Measurements from ENCODE around the gene PLEKHG2.
A peak's percentile ranks its signal among the peaks of the same experiment; 100 is the strongest.

The PLEKHG2 gene

DNA sequence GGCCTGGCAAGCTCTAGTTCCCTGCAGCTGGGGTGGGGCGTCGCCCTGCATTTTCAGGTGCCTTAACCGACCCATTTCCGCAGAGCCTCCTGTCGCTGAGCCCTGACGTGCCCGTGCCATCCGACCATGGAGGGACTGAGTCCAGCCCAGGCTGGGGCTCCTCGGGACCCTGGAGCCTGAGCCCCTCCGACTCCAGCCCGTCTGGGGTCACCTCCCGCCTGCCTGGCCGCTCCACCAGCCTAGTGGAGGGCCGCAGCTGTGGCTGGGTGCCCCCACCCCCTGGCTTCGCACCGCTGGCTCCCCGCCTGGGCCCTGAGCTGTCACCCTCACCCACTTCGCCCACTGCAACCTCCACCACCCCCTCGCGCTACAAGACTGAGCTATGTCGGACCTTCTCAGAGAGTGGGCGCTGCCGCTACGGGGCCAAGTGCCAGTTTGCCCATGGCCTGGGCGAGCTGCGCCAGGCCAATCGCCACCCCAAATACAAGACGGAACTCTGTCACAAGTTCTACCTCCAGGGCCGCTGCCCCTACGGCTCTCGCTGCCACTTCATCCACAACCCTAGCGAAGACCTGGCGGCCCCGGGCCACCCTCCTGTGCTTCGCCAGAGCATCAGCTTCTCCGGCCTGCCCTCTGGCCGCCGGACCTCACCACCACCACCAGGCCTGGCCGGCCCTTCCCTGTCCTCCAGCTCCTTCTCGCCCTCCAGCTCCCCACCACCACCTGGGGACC is 4.6 kb upstream of the PLEKHG2 start:
- DNase-seq = peak; percentile 55

DNA sequence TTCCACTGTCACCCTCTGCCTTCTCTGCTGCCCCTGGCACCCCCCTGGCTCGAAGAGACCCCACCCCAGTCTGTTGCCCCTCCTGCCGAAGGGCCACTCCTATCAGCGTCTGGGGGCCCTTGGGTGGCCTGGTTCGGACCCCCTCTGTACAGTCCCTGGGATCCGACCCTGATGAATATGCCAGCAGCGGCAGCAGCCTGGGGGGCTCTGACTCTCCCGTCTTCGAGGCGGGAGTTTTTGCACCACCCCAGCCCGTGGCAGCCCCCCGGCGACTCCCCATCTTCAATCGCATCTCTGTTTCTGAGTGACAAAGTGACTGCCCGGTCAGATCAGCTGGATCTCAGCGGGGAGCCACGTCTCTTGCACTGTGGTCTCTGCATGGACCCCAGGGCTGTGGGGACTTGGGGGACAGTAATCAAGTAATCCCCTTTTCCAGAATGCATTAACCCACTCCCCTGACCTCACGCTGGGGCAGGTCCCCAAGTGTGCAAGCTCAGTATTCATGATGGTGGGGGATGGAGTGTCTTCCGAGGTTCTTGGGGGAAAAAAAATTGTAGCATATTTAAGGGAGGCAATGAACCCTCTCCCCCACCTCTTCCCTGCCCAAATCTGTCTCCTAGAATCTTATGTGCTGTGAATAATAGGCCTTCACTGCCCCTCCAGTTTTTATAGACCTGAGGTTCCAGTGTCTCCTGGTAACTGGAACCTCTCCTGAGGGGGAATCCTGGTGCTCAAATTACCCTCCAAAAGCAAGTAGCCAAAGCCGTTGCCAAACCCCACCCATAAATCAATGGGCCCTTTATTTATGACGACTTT is 3.9 kb upstream of the PLEKHG2 start:
- DNase-seq = no peak

DNA sequence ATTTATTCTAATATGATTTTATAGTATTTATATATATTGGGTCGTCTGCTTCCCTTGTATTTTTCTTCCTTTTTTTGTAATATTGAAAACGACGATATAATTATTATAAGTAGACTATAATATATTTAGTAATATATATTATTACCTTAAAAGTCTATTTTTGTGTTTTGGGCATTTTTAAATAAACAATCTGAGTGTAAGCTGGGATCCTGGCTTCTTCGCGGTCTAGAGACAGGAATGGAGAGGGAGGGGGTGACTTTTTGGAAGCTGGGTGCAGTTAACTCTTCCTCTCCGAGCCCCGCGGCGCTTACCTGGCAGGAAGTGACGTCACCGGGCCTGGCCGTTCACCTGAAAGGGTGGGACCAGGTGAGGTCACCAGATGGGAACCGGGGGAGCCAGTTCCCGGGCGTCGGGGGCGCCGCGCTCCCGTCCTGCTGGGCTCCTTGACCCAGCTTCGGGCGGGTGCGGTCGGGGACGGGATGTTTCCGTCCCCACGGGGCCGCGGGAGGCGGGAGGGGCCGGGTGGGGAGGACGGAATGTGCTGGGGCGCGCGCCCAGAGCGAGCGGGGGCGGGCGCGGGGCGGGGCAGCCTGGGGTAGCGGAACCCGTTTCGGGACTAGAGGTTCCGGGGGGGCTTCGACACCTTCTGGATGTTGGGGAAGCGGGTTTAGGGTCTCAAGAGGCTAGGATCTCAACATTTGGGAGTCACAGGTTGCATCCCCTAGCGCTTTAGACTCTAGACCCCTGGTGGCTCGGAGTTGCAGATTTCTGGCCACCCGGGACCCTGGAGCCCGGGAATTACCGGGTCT is 3.1 kb upstream of the PLEKHG2 start:
- DNase-seq = peak; percentile 80

DNA sequence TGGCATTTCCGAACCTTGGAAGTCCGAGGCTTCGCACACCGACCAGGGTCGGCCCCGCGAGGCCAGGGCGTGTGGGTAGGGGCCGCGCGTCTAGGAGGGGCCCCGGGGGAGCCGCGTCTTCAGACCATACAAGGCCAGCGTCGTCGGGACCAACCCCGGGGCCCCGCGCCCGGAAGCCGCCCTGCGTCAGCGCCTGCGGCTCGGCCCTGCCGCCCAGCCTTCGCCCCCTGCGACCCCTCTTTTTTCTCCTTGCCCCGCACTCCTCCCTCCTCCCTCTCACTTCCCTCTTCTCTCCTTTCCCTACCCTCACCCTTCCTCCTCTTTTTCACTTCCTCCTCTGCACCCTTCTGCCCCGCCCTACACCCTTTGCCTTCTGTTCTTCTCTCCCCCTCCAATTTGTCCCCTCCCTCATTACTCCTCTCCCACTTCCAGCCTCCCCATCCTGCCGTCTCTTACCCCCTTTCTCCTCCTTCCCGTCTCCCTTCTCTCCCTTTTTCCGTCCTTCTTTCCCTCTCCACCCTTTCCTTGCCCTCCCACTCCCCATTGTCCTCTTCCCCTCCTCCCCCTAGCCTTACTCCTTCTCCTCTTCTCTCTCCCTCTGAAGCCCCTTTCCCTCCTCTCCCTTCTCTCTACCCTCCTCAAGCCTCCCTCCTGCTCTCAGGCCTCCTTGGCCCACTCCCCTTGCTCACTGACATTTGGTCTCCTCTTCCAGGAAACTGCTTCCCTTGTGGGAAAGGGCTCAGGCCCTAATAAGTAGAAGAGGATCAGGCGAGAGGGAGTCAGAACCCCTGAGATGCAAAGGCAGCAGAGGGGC is 2.2 kb upstream of the PLEKHG2 start:
- DNase-seq = peak; percentile 53

DNA sequence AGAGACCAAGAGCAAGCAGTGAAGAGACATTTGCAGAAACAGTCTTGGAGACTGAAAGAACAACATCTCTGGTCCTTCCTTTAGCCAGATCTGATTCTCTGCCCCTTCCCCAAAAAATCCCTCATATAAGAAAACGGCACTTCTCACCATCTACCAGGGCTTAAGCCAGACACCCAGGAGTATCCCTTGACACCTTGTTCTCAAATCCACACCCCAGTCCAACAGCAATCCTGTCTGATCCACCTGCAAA is 1.7 kb upstream of the PLEKHG2 start:
- DNase-seq = no peak

DNA sequence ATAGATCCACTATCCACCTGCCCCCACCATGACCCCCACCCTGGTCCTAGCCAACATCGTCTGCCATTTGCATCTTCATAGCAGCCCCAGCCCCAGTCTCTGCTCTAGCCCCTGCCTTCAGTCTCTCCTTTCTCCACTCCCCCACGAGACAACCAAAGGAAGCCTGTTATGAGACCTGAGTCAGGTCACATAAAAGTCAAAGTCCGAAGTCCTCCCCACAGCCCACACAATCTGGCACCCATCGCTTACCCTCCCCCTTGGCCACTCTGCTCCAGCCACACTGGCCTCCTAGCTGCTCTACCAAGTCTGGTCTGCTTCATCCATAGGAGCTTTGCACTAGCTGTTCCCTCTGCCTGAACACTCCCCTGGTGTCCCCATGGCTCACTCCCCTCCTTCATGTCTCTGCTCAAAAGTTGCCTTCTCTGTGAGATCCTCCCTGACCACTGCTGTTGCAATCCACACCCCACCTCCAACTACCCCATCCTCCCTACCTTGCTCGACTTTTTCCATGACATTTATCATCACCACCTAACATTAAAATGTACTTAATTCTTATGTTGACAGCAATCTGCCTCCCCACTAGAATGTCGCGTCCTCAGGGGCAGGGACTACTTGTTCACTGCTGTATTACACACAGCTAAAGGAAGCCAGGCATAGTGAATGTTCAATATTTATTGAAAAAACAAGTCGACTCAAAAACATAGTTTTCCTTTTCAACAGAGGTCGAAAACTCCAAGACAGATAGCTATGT is 1.2 kb upstream of the PLEKHG2 start:
- no peak for DNase-seq

DNA sequence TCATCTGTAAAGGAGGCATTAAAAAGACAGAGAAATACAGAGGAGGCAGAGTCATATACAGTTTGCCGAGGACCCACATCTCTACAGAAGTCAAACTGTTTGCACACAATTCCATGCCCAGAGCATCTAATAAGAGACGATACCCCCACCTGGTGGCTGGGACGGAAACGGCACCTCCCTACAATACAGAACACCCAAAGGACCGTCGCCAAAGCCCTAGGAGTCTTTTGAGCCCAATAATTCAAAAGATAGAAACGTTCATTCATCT is 703 bp upstream of the PLEKHG2 start:
- DNase-seq = peak; percentile 86

DNA sequence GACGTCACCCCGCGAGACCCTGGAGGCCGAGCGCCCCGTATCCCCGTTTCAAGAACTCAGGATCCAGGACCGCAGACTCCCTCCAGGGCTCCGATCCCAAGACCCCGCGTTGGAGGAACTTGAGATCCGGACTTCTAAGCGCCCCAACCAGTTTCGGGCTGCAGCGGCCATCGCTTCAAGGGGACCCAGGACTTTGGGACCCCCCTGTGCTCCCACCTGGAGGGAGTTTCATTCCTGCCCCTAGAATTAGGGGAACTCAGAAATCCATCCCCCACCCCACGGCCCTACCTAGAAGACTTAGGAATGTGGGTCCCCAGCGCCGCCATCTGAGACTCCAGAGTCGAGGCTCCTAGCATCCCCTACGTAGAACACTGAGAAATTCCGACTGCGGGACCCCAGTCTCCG is 400 bp downstream of the PLEKHG2 start:
- no peak for DNase-seq

DNA sequence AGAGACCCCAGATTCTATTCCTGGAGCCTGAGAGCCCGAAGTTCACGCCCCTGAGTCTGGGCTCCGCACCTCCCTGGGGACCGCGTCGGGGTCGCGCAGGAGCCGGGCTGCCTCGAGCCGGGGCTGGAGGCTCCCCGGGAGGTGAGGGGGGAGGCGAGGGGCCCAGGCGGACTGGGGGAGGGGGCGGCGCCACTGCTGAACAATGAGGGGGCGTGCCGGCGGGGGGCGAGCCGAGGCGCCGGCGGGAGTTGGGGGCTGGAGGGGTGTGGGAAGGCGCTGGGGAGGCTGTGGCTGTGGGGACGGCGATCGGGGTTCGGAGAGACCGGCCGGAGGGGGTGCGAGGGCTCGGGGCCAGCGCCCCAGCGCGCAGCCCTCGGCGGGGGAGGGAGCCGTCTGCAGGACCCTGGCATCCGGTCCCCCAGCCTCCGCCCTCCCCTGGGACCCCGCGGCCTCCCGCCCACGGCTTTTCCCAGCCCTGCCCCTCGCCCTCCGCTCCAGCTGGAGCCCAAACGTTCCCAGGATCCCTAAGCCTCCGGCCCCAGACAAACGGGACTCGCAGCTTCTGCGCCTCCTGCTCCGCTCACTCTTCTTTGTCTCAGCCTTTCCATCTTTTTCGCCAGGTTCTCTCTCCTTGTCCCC is 922 bp downstream of the PLEKHG2 start:
- DNase-seq = peak; percentile 34

DNA sequence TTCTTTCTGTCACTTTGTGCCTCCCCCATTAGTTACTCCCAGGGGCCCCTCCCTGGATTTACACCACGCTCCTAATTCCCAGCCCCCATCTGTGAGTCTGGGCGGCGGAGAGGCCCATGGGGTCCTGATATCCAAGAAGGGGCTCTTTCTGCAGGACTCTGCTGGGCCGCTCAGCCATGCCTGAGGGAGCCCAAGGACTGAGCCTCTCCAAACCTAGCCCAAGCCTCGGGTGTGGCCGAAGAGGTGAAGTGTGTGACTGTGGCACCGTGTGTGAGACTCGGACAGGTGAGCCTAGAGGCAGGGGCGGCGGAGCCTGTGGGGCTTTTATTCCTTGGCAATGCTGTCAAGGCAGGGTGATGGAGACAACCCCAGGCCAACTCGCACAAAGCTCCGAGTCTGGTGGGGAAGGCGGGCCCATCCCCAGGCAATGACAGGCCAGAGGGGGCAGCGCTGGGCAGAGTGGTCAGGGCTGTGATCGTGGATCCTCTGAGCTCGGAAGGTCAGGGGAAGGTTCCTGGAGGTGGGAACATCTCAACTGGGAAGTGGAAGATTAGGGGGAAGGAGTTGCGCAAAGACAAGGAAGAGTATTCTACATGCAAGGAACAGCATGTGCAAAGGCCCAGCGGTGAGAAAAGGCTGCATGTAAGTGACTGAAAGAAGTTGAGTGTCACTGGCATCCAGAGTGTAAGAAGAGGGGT is 1.6 kb downstream of the PLEKHG2 start:
- DNase-seq = no peak

DNA sequence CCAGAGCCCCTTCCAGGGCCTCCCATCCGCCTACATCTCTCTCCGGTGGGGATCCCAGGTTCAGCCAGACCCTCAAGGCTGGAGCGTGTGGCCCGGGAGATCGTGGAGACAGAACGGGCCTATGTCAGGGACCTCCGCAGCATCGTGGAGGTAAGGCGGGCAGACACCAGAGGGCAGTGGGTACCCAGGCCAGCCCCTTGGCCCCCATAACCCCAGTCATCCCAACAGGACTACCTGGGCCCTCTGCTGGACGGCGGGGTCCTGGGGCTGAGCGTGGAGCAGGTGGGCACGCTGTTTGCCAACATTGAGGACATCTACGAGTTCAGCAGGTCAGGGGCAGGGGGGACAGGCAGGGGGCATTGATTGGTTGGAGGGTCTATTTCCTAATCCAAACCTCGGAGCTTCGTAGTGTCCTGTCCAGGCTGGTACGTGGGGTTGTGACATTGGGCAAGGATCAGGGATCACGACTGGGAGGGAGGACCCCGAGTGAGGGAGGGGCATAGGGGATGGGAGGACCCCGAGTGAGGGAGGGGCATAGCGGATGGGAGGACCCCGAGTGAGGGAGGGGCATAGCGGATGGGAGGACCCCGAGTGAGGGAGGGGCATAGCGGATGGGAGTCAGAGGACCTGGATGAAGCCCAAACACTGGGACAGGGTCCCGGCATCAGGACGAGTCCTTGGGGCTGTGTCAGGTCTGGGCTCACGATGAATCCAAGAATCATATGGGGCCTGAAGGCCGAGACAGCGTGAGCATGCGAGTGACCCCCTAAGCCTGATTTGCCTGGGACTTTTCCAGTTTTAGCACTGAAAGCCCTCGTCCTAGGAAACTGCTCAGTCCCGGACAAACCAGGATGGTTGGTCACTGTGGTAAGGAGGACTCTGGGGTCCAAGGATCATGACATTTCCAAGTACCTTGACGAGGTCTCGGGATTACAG is 2.9 kb downstream of the PLEKHG2 start:
- DNase-seq = no peak

DNA sequence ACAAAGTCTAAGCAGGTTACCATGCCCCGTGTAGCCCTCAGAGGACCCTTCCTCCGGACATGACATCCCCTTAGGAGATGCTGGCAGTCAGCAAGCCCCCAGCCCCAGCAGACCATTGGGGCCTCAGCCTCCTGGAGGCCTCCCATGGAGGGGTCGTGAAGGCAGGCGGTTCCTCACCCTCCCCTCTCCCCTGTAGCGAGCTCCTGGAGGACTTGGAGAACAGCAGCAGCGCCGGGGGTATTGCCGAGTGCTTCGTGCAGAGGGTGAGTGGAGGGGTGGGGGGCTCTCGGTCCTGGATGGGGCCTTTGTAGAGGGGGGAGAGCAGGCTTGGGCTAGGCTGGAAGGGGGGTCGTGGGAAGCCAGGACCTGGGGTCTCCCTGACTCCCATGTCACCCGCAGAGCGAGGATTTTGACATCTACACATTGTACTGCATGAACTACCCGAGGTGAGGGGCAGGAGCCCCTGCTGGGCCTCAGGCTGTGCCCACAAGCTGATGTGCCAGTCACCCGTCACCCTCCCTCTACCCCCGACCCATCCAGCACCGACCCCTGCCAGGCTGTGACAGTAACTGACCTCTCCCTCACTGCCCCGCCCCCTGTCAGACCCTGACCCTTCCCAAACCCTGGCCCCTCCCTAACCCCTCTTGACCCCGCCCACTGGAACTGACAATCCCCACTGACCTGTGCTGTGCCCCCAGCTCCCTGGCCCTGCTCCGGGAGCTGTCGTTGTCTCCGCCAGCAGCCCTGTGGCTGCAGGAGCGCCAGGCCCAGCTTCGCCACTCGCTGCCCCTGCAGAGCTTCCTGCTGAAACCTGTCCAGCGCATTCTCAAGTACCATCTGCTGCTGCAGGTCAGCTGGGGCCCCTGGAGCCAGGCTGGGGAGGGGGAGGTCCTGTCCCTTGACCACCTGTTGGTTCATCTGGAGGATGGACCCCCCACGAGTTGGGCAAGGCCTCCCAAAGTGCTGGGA is 4.0 kb downstream of the PLEKHG2 start:
- no peak for DNase-seq

DNA sequence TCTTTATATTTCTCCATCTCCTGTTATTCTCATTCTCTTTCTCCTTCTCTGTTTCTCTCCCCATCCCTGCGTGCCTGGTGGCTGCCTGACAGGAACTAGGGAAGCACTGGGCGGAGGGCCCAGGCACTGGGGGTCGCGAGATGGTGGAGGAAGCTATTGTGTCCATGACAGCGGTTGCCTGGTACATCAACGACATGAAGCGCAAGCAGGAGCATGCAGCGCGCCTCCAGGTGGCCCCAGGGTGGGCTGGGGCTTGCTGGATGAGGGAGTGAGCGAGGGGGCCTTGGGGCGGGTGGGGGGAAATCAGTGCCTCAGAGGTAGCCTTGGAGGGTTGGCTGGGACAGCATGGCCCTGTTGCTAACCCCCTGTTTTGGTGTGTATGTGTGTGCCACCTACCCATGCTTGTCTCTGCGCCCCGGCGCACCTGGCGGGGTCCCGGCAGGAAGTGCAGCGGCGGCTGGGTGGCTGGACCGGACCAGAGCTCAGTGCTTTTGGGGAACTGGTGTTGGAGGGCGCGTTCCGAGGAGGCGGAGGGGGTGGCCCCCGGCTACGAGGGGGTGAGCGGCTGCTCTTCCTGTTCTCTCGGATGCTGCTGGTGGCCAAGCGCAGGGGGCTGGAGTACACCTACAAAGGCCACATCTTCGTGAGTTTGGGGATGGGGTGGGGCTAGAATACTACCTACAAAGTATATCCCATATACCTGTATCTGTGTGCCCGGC is 5.2 kb downstream of the PLEKHG2 start:
- DNase-seq = no peak

DNA sequence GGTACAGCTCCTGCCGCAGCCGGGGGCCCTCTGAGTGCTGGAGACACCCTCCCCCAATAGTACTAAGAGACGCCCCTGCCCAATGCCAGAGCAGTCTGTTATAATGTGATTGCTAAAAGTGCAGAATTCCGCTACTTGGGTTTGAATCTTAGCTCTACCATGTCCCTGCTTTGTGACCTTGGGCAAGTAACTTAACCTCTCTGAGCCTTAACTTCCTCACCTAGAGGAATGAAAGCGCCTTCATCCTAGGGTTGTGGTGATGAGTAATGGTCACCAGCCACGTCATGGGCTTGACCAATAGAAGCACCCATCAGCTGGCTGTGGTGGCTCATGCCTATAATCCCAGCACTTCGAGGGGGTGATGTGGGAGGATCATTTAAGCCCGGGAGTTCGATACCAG is 6.5 kb downstream of the PLEKHG2 start:
- DNase-seq = no peak

DNA sequence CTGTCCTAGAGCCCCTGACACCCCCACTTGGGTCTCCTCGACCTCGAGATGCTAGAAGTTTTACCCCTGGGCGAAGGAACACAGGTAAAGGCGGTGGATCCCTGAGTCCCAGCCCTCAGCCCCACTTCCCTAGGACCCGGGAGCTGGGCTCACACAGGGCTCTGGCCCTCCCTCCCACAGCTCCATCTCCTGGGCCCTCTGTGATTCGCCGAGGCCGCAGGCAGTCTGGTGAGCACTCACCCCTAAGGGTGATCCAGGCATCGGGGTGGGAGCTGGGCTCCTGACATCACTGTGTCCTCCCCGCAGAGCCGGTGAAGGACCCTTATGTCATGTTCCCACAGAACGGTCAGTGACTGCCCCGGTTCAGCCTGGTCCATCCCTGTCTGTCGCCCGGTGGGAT is 8.3 kb downstream of the PLEKHG2 start:
- no peak for DNase-seq

DNA sequence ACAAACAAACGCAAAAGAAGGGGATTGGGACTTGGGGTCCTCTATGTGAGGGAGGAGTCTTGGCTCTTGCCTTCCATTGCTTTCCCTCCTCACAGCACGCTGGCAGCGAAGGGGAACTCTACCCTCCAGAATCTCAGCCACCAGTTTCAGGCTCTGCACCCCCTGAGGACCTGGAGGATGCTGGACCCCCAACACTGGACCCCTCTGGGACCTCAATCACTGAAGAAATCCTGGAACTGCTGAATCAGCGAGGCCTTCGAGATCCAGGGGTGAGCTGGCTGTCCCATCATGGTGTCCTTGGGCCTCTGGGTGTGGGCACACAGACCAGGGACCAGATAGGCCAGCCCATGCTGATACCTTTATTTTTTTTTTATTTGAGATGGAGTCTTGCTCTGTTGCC is 9.6 kb downstream of the PLEKHG2 start:
- DNase-seq = no peak

DNA sequence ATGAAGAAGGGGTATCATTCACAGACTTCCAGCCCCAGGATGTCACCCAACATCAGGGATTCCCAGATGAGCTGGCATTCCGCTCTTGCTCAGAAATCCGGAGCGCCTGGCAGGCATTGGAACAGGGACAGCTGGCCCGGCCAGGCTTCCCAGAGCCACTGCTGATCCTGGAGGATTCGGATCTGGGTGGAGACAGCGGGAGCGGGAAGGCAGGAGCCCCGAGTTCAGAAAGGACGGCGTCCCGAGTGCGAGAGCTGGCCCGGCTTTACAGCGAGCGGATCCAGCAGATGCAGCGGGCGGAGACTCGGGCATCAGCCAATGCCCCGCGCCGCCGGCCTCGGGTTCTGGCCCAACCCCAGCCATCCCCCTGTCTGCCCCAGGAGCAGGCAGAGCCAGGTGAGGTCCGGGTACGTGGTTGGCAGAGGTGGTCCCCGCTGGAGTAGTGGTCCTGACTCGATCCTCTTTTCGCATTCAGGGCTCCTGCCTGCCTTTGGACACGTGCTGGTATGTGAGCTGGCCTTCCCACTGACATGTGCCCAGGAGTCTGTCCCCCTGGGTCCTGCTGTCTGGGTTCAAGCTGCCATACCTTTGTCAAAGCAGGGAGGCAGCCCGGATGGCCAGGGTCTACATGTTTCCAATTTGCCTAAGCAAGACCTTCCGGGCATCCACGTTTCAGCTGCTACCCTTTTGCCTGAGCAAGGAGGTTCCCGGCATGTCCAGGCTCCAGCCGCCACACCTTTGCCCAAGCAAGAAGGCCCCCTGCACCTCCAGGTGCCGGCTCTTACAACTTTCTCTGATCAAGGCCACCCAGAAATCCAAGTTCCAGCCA is 11.0 kb downstream of the PLEKHG2 start:
- no peak for DNase-seq

All from stimulated activated naive CD4-positive, alpha-beta T cell treated with Interleukin-2 at 50 U/mL for 16 hours (primary cell).